NOMO-1 treated with dmso at 0.1 percent for 144 hours (cell line): ENCODE data around the gene NKX6-1.

Experiments used
- DNase-seq: peaks from one replicate; lab custom pipeline; 2025; ENCODE audit not compliant: unreplicated experiment; lab: John Stamatoyannopoulos, UW

Gene NKX6-1

DNA sequence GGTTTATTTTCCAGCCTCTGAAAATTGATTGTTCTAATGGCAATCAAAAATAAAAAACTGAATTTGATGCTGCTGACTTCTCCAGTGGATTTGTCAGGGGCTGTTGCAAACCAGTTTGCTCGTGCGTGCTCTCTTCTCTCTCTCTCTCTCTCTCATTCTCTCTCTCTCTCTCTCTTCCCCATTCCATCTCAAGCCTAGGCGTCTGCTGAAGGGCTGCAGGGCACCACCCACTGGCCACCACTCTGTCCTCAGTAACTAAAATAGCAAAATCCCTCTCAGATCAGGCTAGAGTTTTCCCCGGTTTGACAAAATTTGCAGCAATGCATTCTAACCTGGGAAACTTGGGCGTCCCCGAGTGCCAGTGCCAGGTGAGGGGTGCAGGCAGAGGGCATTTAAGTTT is 19.4 kb downstream of the NKX6-1 start:
- DNase-seq, result no peak

DNA sequence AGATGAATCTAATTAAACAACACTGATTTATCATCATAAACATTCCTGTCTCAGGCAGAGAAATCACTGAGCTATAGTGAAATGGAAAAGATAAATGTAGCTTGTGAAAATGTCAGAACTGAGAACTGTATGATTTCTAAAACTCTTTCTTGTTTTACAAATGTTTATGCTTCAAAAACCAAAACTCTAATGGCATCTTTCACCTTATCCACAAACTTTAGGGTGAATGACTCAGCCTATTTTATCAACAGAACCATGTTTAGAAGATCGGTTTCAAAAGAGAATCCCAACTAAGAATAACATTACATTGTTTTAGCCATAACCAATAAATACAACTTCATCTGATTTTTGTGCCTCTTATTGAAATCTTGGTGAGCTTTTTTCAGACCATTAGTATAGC is 21.4 kb downstream of the NKX6-1 start:
- no peak for DNase-seq

DNA sequence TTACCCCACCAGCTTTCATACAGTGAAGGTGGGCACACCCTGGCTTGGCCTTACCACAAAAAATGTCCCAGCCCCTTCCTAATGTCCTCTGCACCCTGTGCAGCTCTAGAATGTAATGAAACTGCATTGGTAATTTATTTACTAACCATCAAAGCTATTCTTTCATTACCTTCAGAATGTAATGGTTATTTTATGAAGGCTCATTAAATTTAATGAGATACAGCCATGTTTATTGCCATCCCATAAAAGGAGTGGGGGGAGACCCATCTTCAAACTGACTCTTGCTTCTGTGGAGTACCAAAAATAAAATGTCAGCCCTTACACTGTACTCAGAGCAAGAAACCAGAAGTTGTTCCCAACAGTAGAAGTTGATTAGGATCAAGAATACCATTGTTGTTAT is 25.0 kb downstream of the NKX6-1 start:
- DNase-seq, result no peak

DNA sequence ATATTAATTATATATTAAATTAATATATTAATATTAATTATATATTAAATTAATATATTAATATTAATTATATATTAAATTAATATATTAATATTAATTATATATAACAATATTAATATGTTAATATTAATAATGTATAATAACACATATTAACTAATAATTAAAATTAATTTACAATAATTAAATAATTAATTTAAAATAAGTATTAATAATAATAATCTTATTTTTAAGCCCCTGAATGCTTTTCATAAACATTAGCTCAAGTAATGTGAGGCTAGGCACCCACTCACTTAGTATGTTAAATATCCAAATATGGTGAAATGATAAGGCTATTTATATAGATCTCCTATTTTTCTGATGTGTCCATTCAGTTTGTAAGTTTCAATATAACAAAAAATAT is 26.9 kb downstream of the NKX6-1 start:
- no peak for DNase-seq

DNA sequence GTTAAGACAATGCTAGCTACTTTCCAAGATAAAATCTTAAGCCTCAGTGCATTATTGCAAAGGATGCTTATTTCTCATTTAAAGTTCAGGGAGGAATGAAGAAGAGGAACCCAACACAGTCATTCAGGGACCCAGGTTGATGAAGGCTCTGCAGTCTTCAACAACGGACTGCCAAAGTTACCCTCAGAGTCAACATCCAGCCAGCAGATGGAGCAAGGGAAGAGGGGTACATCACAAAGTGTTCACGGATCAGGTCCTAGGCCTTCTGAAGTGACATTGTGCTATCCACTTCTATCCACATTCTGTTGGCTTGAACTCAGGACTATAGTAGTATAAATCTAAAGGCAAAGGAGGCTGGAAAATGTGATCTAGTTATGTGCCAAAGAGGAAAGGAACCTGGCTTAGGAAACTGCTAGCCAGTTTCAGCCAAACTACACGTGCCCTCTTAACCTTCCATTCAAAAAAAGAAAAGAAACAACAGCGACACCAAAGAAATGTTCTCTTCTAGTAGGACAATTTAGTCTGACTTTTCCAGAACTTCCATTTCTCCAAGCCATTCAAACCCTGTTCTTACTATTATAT is 28.8 kb downstream of the NKX6-1 start:
- DNase-seq, result no peak

DNA sequence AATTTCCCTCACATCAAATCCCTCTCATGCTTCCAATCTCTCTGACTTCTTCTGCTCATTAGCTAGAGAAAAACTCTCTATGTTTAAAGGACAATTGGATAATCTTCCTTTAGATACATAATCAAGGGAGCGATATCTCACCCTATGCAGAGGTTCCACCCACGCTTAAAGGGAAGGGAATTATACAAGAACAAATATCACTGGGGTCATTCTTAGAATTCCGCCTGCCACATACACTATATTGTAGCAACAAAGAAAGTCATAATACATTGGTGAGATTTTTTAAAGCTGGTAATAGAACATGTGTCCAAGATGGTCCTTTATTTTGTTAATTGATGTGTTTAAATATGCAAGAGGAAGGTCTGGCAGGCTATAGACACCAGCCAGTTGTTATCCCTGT is 31.5 kb downstream of the NKX6-1 start:
- no peak for DNase-seq

DNA sequence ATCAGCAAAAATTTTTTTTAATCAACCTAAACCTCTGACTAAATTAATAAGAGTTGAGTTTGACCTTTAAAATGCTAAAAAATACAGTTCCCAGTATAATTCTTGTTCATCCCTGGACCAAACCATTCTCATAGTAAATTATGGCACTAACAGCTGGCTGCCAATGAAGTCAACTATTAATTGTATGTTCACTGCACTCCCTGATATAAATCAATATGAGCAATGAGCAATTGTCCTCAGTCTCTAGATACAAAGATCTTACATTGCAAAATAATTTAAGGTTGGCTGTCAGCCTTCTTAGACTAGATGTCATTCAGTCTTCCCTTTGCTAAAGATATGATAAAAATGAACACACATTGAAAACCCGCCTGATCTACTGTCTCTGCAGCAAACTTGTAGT is 39.3 kb downstream of the NKX6-1 start:
- no peak for DNase-seq

DNA sequence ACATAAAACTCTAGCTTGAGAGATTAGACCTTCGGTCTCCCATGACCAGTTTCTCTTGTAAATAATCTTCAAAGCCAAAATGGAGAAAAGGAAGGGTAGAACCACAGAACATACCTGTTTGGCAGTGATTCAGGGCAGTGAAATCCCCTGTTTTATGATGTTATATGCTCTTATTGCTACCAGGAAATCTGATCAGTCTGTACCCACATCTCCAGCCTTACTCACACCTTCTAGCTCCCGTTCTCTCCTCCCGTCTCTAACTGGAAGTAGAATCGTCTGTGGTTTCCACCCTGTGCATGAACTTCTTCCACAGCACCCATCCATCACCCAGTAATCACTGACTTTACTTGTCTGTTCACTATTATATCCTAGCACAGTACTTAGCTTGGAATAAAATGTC is 42.9 kb downstream of the NKX6-1 start:
- no peak for DNase-seq

DNA sequence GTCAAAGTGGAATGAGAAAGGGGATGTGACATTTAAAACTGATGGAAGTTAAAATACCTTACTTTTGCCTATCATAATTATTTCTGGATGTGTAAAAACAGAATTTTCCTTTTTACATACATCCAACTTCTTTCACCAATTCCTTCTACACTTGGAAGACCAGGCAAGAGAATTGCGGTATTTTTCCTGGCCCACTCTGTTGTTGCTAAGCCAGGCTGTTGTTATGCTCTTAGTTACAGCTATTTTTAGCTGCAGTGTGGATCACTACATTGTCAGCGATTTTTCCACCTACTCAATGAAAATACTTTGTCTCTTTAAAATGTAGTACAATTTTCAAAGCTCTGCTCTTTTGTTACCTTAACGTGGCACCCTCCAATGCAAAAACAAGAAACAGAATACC is 43.4 kb downstream of the NKX6-1 start:
- no peak for DNase-seq

DNA sequence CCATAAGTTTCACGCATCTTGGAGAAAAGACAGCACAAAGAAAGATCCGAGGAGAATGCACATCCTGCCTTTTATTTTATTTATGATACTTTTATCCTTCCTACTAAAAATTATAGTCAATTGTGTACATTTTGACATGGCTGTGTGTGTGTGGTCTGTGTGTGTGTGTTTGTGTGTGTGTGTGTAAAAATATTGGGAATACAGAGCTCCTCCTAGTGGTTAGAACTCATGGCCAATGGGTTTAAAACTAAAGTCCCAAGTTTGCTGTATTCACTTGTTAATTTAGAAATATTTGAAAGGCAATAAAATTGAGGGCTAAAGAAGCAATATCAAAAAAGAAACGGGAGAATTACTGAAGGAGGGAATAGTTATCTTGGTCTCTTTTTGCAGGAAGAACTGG is 47.5 kb downstream of the NKX6-1 start:
- DNase-seq, result no peak

DNA sequence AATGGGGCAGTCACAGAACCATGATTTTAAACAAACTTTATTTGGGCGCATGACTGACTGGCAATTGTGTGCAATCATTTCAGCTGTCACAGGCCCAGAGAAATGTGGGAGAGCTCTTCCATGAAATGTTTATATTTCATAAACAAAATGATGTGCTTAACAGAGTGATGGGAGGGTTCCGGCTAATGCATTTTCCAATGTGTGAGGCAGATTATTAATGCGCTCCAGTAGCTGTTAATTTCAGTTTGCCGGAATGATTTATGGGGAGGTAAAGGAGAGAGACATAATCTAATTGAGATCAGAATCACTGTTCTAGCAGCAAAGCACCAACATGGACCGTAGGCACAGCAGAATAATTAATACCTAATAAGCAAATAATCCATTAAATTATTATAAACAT is 55.6 kb downstream of the NKX6-1 start:
- DNase-seq, result no peak

DNA sequence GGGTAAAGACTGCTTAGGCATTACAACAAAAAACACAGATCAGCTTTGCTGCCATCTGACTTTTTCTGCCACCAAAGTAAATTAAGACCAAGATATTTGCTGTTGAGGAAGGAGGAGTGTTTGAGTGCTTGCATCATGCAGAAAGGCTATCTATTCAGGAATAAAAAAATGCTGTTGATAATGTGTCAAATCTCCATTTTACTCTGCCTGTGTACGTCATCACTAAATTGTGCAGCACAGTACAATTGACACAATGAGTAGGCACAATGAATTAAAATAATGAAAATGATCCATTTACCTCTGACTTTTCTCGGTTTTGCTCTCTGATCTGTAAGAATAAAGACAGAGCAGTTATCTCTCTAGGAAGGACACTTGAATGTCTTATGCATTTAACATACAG is 56.3 kb downstream of the NKX6-1 start:
- no peak for DNase-seq
